CD4-positive, CD25-positive, alpha-beta regulatory T cell (primary cell): ENCODE data around the gene HMCN1. TPM values are rescaled to one million over a fixed set of nuclear protein-coding genes. Genes with fewer than 3 reads are reported as not detected.
"Not testable (repeated sequence)": the region's sequence is repeated elsewhere in the genome, so short reads cannot be mapped to it uniquely, and the experiment has no call there.

ENCODE experiments used
- ATAC-seq, 2 donors: fragments of 150-1000 bp; cut with Tn5 transposase; one replicate each; pipeline ENCODE4 v1.10.0; 2021; ENCODE audit warnings: low read depth in 2 of 2, moderate number of reproducible peaks in 2 of 2, moderate library complexity in 1 of 2
- DNase-seq, 3 donors: peaks; one replicate each; pipeline versions ENCODE4 v3.0.0 to v3.0.0-alpha.2; 2012 to 2022; ENCODE audit warnings: mixed read lengths in 1 of 3
- H3K27ac ChIP-seq: one replicate; pipeline ENCODE4 v1.7.0; 2013; ENCODE audit warnings: mild to moderate bottlenecking, low read length; ENCODE audit not compliant: insufficient read depth, poor library complexity, severe bottlenecking
- H3K27me3 ChIP-seq: one replicate; pipeline ENCODE4 v1.7.0; 2013; ENCODE audit warnings: low read length; ENCODE audit not compliant: control insufficient read depth, insufficient read depth
- H3K36me3 ChIP-seq: one replicate; pipeline ENCODE4 v1.7.0; 2013; ENCODE audit warnings: mild to moderate bottlenecking, low read length, moderate library complexity; ENCODE audit not compliant: control insufficient read depth, insufficient read depth
- H3K4me1 ChIP-seq: 2 replicates; pipeline ENCODE4 v1.7.0; 2013; ENCODE audit warnings: mild to moderate bottlenecking, low read length; ENCODE audit not compliant: insufficient read depth, control insufficient read depth, poor library complexity, severe bottlenecking
- H3K4me3 ChIP-seq: one replicate; pipeline ENCODE4 v1.7.0; 2013; ENCODE audit warnings: low read depth, mild to moderate bottlenecking, low read length, moderate library complexity
- H3K9me3 ChIP-seq, 2 experiments: 1 replicate in 1 of 2; 2 replicates in 1 of 2; pipeline ENCODE4 v1.7.0; 2013; ENCODE audit warnings: low read length in 2 of 2, mild to moderate bottlenecking in 1 of 2, moderate library complexity in 1 of 2; ENCODE audit not compliant: control insufficient read depth in 2 of 2
- H3K27ac Mint-ChIP-seq, 3 donors: one replicate each; pipeline ENCODE4 v1.8.0; 2020 to 2022; ENCODE audit warnings: mild to moderate bottlenecking in 3 of 3, mixed read lengths in 3 of 3, moderate library complexity in 2 of 3
- H3K27me3 Mint-ChIP-seq: one replicate; pipeline ENCODE4 v1.8.0; 2022; ENCODE audit warnings: mild to moderate bottlenecking, mixed read lengths
- H3K36me3 Mint-ChIP-seq: one replicate; pipeline ENCODE4 v1.8.0; 2020; ENCODE audit warnings: mixed read lengths
- H3K4me1 Mint-ChIP-seq, 4 donors: one replicate each; pipeline ENCODE4 v1.8.0; 2020 to 2022; ENCODE audit warnings: mixed read lengths in 4 of 4, mild to moderate bottlenecking in 1 of 4
- H3K4me3 Mint-ChIP-seq, 4 donors: one replicate each; pipeline ENCODE4 v1.8.0; 2020 to 2022; ENCODE audit warnings: mild to moderate bottlenecking in 4 of 4, mixed read lengths in 4 of 4, moderate library complexity in 3 of 4
- H3K9me3 Mint-ChIP-seq, 7 donors: one replicate each; pipeline ENCODE4 v1.8.0; 2020 to 2022; ENCODE audit warnings: mixed read lengths in 7 of 7, mild to moderate bottlenecking in 3 of 7, moderate library complexity in 2 of 7
- polyA plus RNA-seq, 4 donors: library from polyadenylated mRNA; unstranded; fragments of 300-500 nt; fragmentation: Illumina TruSeq; gene quantifications; one replicate each; pipeline ENCODE4 v1.2.3, GENCODE V29; 2021
- total RNA-seq: library from RNA; stranded (reverse); gene quantifications from one replicate; pipeline ENCODE4 v1.2.3, GENCODE V29; 2022

The HMCN1 gene
- total and polyA plus RNA-seq, 5 donors from 2014 or later: 0.07 to 0.81 (median 0.58) TPM; not detected in 1

DNA sequence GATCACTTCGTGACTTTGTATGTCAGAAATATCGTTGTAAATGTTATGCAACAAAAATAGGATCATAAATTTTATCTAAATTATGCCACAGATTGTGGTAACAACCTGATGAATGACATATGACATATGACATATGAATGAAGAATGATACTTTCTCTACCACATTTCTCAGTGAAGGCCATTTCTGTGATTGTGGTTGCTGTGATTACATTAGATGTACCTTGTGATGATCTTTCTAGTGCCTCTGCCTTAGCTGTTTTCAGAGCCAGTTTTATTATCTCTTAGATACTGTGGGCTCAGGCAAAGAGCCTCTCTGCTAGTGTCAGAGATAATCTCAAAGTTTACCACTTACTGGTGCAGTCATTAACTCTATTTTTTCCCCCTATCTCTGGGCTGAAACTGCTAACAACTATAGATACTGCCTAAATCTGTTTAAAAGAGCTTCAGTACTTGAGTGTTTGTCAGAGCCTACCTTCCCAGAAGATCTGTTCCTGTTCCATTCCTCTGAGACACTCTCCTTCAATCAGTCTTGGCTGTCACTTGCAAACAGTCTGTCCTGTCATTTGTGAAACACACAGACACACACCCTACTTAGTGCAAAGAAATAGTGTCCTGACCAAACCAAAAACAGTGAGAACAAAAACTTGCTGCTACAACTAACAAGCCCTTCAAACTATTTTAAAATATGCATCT, 55.5 kb downstream of the HMCN1 start:
- peaks cover 0 to 2% (median 0%) of the 10 kb centered on the region in 4 donors for H3K4me1 Mint-ChIP-seq
- no peak overlapping the region for H3K4me3 Mint-ChIP-seq
- no peak overlapping the region for H3K4me3 ChIP-seq
- ATAC-seq: no peak
- no peaks in the 10 kb centered on the region for H3K9me3 ChIP-seq
- peaks cover 9% of the 10 kb centered on the region for H3K27me3 Mint-ChIP-seq
- H3K27ac ChIP-seq: no peak overlapping the region
- H3K4me1 ChIP-seq: no peaks in the 10 kb centered on the region
- no peak for DNase-seq
- no peaks in the 10 kb centered on the region for H3K36me3 Mint-ChIP-seq
- H3K27ac Mint-ChIP-seq: no peak overlapping the region
- no peaks in the 10 kb centered on the region for H3K27me3 ChIP-seq
- peaks cover 0 to 3% (median 0%) of the 10 kb centered on the region in 7 donors for H3K9me3 Mint-ChIP-seq
- no peaks in the 10 kb centered on the region for H3K36me3 ChIP-seq

DNA sequence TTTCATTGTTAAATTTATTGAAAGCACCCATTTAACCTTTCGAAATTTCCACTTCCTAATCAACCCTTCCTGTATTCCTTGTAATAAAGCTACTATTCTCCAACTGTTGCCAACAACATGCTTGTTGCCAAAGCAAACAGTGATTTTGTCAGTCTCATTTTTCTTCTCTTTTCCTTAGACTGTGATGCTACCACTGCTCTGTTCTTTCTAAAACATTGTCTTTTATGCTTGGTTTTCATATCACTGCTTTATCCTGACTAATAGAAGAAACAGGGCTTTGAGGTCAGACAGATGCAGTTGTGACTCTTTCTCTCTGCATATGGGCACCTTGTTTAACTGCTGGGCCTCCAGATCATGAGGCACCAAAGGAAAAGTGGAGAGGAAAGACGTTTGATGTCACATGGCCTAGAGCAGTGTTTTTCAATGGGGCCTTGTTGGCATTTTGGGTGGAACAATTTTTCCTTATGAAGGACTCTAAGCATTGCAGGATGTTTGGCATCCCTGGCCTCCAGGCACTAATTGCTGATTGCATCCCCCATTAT, 56.1 kb downstream of the HMCN1 start:
- DNase-seq (no peak), ATAC-seq (no peak)
- H3K9me3 ChIP-seq: no peaks in the 10 kb centered on the region
- Mint-ChIP-seq H3K4me1 (peaks cover 0 to 2% (median 0%) of the 10 kb centered on the region in 4 donors), H3K27me3 (peaks cover 11% of the 10 kb centered on the region), H3K27ac (no peak overlapping the region), H3K9me3 (peaks cover 0 to 2% (median 0%) of the 10 kb centered on the region in 7 donors), H3K4me3 (no peak overlapping the region), H3K36me3 (no peaks in the 10 kb centered on the region)
- no peaks in the 10 kb centered on the region for H3K36me3 ChIP-seq
- H3K4me1 ChIP-seq: no peaks in the 10 kb centered on the region
- H3K27me3 ChIP-seq: no peaks in the 10 kb centered on the region
- no peak overlapping the region for H3K27ac ChIP-seq
- H3K4me3 ChIP-seq: no peak overlapping the region

GRCh38 chr1:185792040-185792439, 57.8 kb downstream of the HMCN1 start:
- H3K9me3 Mint-ChIP-seq: peaks cover 0 to 6% (median 2%) of the 10 kb centered on the region in 7 donors
- ATAC-seq (no peak), DNase-seq (no peak)
- H3K27me3 Mint-ChIP-seq: peaks cover 11% of the 10 kb centered on the region
- H3K4me3 Mint-ChIP-seq: no peak overlapping the region
- H3K27ac ChIP-seq: no peak overlapping the region
- peaks cover 0 to 2% (median 0%) of the 10 kb centered on the region in 4 donors for H3K4me1 Mint-ChIP-seq
- no peaks in the 10 kb centered on the region for H3K36me3 Mint-ChIP-seq
- no peaks in the 10 kb centered on the region for H3K36me3 ChIP-seq
- H3K4me1 ChIP-seq: no peaks in the 10 kb centered on the region
- H3K27me3 ChIP-seq: no peaks in the 10 kb centered on the region
- no peaks in the 10 kb centered on the region for H3K9me3 ChIP-seq
- no peak overlapping the region for H3K27ac Mint-ChIP-seq
- no peak overlapping the region for H3K4me3 ChIP-seq

- H3K4me3 ChIP-seq, H3K27ac ChIP-seq, H3K4me3 Mint-ChIP-seq, H3K36me3 Mint-ChIP-seq, H3K4me1 Mint-ChIP-seq, H3K27me3 ChIP-seq, H3K27ac Mint-ChIP-seq, H3K4me1 ChIP-seq, DNase-seq, ATAC-seq, H3K36me3 ChIP-seq: not testable (repeated sequence)
- Mint-ChIP-seq H3K27me3 (peaks cover 10% of the 10 kb centered on the region), H3K9me3 (peaks cover 2 to 18% (median 6%) of the 10 kb centered on the region in 7 donors)
- peaks cover 10 to 18% of the 10 kb centered on the region in 2 experiments for H3K9me3 ChIP-seq
Observed at GRCh38 chr1:185794495-185794894, 60.3 kb downstream of the HMCN1 start.

- Mint-ChIP-seq H3K27me3 (peaks cover 5% of the 10 kb centered on the region), H3K9me3 (peaks cover 2 to 18% (median 6%) of the 10 kb centered on the region in 7 donors), H3K4me1 (no peaks in the 10 kb centered on the region), H3K27ac (no peak overlapping the region), H3K4me3 (no peak overlapping the region), H3K36me3 (peaks cover 3% of the 10 kb centered on the region)
- Histone ChIP-seq H3K27me3 (no peaks in the 10 kb centered on the region), H3K4me3 (no peak overlapping the region), H3K36me3 (no peaks in the 10 kb centered on the region), H3K27ac (no peak overlapping the region), H3K9me3 (peaks cover 10 to 18% of the 10 kb centered on the region in 2 experiments), H3K4me1 (no peaks in the 10 kb centered on the region)
- no peak for DNase-seq
- ATAC-seq: no peak
Observed at GRCh38 chr1:185795181-185795580, 61.0 kb downstream of the HMCN1 start.

- H3K4me1 ChIP-seq: no peaks in the 10 kb centered on the region
- no peaks in the 10 kb centered on the region for H3K27me3 ChIP-seq
- H3K36me3 ChIP-seq: no peaks in the 10 kb centered on the region
- H3K27ac Mint-ChIP-seq: no peak overlapping the region
- H3K9me3 Mint-ChIP-seq: peaks cover 2 to 18% (median 6%) of the 10 kb centered on the region in 7 donors
- peaks cover 3% of the 10 kb centered on the region for H3K36me3 Mint-ChIP-seq
- peaks cover 10 to 18% of the 10 kb centered on the region in 2 experiments for H3K9me3 ChIP-seq
- H3K4me1 Mint-ChIP-seq: no peaks in the 10 kb centered on the region
- peaks cover 5% of the 10 kb centered on the region for H3K27me3 Mint-ChIP-seq
- ATAC-seq (no peak), DNase-seq (no peak)
- no peak overlapping the region for H3K4me3 ChIP-seq
- H3K27ac ChIP-seq: no peak overlapping the region
- no peak overlapping the region for H3K4me3 Mint-ChIP-seq
Observed at GRCh38 chr1:185798505-185798904, 64.3 kb downstream of the HMCN1 start.

DNA sequence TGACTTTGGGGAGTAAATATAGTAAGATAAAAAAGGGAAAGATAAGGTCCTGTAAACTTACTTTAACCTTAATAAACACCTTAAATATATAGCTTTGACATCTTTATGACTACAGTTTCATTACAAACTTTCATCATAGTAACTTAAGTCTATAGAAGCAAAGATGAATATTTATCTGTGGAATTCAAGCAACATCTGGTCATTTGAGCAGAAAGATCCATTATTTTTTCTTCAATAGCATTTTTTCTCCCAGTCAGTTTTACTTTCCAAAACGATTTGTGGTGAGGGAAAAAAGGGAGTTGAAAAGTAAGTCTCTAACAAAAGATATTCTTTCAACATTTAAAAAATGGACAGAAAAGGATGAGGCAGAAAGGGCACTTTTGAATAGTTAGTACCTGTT, 69.0 kb downstream of the HMCN1 start:
- no peak overlapping the region for H3K27ac ChIP-seq
- ATAC-seq (no peak), DNase-seq (no peak)
- no peaks in the 10 kb centered on the region for H3K27me3 ChIP-seq
- Mint-ChIP-seq H3K4me3 (no peak overlapping the region), H3K9me3 (peaks cover 0 to 12% (median 0%) of the 10 kb centered on the region in 7 donors), H3K36me3 (no peaks in the 10 kb centered on the region), H3K27ac (no peak overlapping the region), H3K4me1 (no peaks in the 10 kb centered on the region), H3K27me3 (no peaks in the 10 kb centered on the region)
- H3K36me3 ChIP-seq: no peaks in the 10 kb centered on the region
- no peaks in the 10 kb centered on the region for H3K4me1 ChIP-seq
- H3K4me3 ChIP-seq: no peak overlapping the region
- peaks cover 8 to 9% of the 10 kb centered on the region in 2 experiments for H3K9me3 ChIP-seq

DNA sequence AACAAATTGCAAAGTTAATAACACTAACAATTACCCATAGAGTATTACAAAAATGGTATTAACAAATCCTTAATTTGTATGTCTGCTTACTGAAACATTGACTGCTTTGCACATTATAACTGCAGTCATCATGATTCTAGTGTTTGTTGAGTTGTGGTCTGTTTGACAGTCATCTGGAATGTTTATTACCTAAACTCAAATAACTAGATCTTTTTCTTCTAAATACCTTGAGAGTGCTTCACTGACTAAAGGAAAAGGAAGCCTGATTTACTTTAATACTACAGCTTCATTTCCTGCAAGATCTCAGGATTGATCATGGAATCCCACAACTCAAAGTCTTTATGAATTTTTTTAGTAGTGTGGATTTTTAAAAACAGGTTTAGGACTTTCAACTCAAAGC, 70.0 kb downstream of the HMCN1 start:
- Mint-ChIP-seq H3K27me3 (no peaks in the 10 kb centered on the region), H3K36me3 (no peaks in the 10 kb centered on the region), H3K4me3 (no peak overlapping the region), H3K4me1 (no peaks in the 10 kb centered on the region), H3K27ac (no peak overlapping the region), H3K9me3 (peaks cover 0 to 3% (median 0%) of the 10 kb centered on the region in 7 donors)
- Histone ChIP-seq H3K4me3 (no peak overlapping the region), H3K36me3 (no peaks in the 10 kb centered on the region), H3K9me3 (peaks cover 0 to 1% of the 10 kb centered on the region in 2 experiments), H3K27ac (no peak overlapping the region), H3K27me3 (no peaks in the 10 kb centered on the region), H3K4me1 (no peaks in the 10 kb centered on the region)
- DNase-seq (no peak), ATAC-seq (no peak)
